PC-9 (cell line): ENCODE results near the gene OR2C1. TPM values are rescaled to one million over a fixed set of nuclear protein-coding genes. Genes with fewer than 3 reads are reported as not detected.

Experiments
- Bru-seq: library from RNA; stranded (reverse); fragments of 400-500 nt; gene quantifications from one replicate; lab custom pipeline; 2021; lab: Mats Ljungman, UMichigan
- BruChase-seq, 2 experiments: library from RNA; stranded (reverse); fragments of 400-500 nt; gene quantifications; one replicate each; lab custom pipeline; 2021; lab: Mats Ljungman, UMichigan
- BruUV-seq: library from RNA; stranded (reverse); fragments of 400-500 nt; replicated peaks from 2 replicates; lab custom pipeline; 2021; lab: Mats Ljungman, UMichigan
- CTCF ChIA-PET: fragments of 300-600 bp; sonication (Branson Sonifier 250); formaldehyde crosslinking; loops from one replicate; lab custom pipeline; 2022; ENCODE audit warnings: antibody characterized with exemption; lab: Charles Lee
- POLR2A ChIA-PET: fragments of 300-600 bp; sonication (Branson Sonifier 250); formaldehyde crosslinking; loops from one replicate; lab custom pipeline; 2022; ENCODE audit warnings: antibody characterized with exemption; ENCODE audit not compliant: unreplicated experiment; lab: Charles Lee
- DNase-seq, 2 experiments: peaks; one replicate each; pipeline versions ENCODE4 v3.0.0 to v3.0.0-alpha.2; 2015 to 2022; ENCODE audit warnings: mixed read lengths in 1 of 2
- H2AFZ ChIP-seq: fragments of 200-600 bp; sonication (generic); 2 replicates; pipeline ENCODE4 v1.8.1; 2017; ENCODE audit warnings: antibody characterized with exemption
- H3F3A ChIP-seq: fragments of 200-600 bp; sonication (generic); 2 replicates; pipeline ENCODE4 v1.8.1; 2017; ENCODE audit warnings: antibody characterized with exemption, mild to moderate bottlenecking, low read depth; ENCODE audit not compliant: insufficient read depth
- H3K27ac ChIP-seq: fragments of 200-600 bp; sonication (generic); 2 replicates; pipeline ENCODE4 v1.6.1; 2016; ENCODE audit warnings: mixed run types
- H3K27me3 ChIP-seq: fragments of 200-600 bp; sonication (generic); 2 replicates; pipeline ENCODE4 v1.6.1; 2016; ENCODE audit warnings: low read depth, mixed run types; ENCODE audit not compliant: insufficient read depth
- H3K36me3 ChIP-seq: fragments of 200-600 bp; sonication (generic); 2 replicates; pipeline ENCODE4 v1.6.1; 2016; ENCODE audit warnings: low read depth, mixed run types
- H3K4me1 ChIP-seq: fragments of 200-600 bp; sonication (generic); replicated peaks from 2 replicates; pipeline ENCODE4 v1.6.1; 2016; ENCODE audit warnings: mixed run types; ENCODE audit not compliant: insufficient read depth
- H3K4me2 ChIP-seq: fragments of 200-600 bp; sonication (generic); 2 replicates; pipeline ENCODE4 v1.6.1; 2017; ENCODE audit warnings: mixed run types
- H3K4me3 ChIP-seq: fragments of 200-600 bp; sonication (generic); 2 replicates; pipeline ENCODE4 v1.6.1; 2016; ENCODE audit warnings: mixed run types
- H3K79me2 ChIP-seq: fragments of 200-600 bp; sonication (generic); 2 replicates; pipeline ENCODE4 v1.6.1; 2017; ENCODE audit warnings: low read depth, mixed run types
- H3K9me2 ChIP-seq: fragments of 200-600 bp; sonication (generic); 2 replicates; pipeline ENCODE4 v1.8.1; 2017; ENCODE audit warnings: mild to moderate bottlenecking; ENCODE audit not compliant: insufficient read depth
- H3K9me3 ChIP-seq: fragments of 200-600 bp; sonication (generic); 2 replicates; pipeline ENCODE4 v1.8.1; 2016; ENCODE audit warnings: low read depth; ENCODE audit not compliant: insufficient read depth
- H4K20me1 ChIP-seq: fragments of 200-600 bp; sonication (generic); 2 replicates; pipeline ENCODE4 v1.8.1; 2017; ENCODE audit not compliant: insufficient read depth
- CTCF ChIP-seq: fragments of 200-600 bp; sonication (generic); conservative IDR thresholded peaks from 2 replicates; pipeline ENCODE4 v1.6.1; 2017; ENCODE audit warnings: mixed run types, antibody characterized with exemption, mild to moderate bottlenecking, moderate library complexity
- EZH2 ChIP-seq: fragments of 200-600 bp; sonication (generic); IDR thresholded peaks from 2 replicates; pipeline ENCODE4 v1.8.0; 2017; ENCODE audit warnings: antibody characterized with exemption, low read depth
- intact Hi-C: fragments of 100-400 bp; cut with micrococcal nuclease; formaldehyde crosslinking; loops from one replicate; pipeline ENCODE4 v1.10.0; 2022; ENCODE audit not compliant: unreplicated experiment
- long read RNA-seq: library from polyadenylated mRNA; stranded (forward); transcript quantifications from one replicate; pipeline ENCODE4 v2.0.0, GENCODE V29; 2022
- total RNA-seq: library from RNA; stranded (reverse); gene quantifications from 2 replicates; pipeline ENCODE4 v1.2.3, GENCODE V29; 2021

The OR2C1 gene
- total RNA-seq (not detected in 2 replicates), Bru-seq, nascent RNA (not detected), BruChase-seq, experiment 1, labeled RNA remaining after a 2-hour chase (not detected), BruChase-seq, experiment 2, labeled RNA remaining after a 6-hour chase (not detected)
- long read RNA-seq = 0 reads

DNA sequence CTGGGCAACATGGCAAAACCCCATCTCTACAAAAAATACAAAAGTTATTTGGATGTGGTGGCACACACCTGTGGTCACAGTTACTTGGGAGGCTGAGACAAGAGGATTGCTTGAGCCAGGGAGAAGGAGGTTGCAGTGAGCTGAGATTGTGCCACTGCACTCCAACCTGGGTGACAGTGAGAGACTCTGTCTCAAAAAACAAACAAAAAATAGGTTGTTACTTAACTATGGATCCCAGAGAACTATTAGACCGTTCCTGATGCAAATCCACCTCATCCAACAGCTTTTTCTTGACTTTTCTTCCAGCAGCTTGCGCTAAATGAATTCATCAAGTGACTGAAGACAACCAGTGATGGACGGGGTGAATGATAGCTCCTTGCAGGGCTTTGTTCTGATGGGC is at the start of gene OR2C1:
TSS of gene OR2C1 (plus strand) at position 301 of the 400 bp plus-strand sequence. CDS start at position 353, 52 bp downstream.
- no peaks in the 10 kb centered on the region; the same call in 1 of the 2 replicates for H3K9me2 ChIP-seq
- no peak within 1 kb of the TSS for H3K27ac ChIP-seq
- DNase-seq = no peak
- H3K4me1 ChIP-seq = no peaks in the 10 kb centered on the region
- H3K79me2 ChIP-seq = no peaks in the 10 kb centered on the region
- H4K20me1 ChIP-seq = no peaks in the 10 kb centered on the region
- ChIA-PET POLR2A (no interaction called here), CTCF (no interaction called here)
- peaks cover 82% of the 10 kb centered on the region for H3K27me3 ChIP-seq
- no peak for TF ChIP-seq EZH2
- no peak within 1 kb of the TSS for H3K4me3 ChIP-seq
- BruUV-seq = no TSS peak
- H2AFZ ChIP-seq = no peak within 1 kb of the TSS
- no peaks in the 10 kb centered on the region for H3F3A ChIP-seq
- intact Hi-C loops = no loop called here
- no peaks in the 10 kb centered on the region for H3K36me3 ChIP-seq
- no peaks in the 10 kb centered on the region for H3K9me3 ChIP-seq
- no peak within 1 kb of the TSS for H3K4me2 ChIP-seq

DNA sequence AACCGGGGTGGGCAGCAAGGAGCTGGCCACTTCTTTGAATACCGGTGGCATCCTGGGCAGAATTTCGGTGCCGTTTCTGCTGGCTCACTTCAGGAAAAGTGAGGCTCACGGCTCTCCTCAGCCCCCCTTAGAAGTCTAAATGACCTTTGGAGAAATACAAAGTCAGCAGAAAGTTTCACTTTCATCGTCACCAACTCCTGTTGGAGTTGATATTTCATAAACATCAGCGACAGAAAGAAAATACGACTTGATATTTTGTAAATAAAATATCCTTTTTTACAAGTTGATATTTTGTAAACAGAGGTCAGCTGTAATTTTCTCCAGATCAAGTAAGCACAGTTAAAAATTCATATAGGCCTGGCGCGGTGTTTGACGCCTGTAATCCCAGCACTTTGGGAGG is 49.6 kb upstream of the OR2C1 start:
- ChIA-PET CTCF (no interaction called here), POLR2A (no interaction called here)
- intact Hi-C loops = loop anchor here (5.0 kb wide), 1 partner anchor 96 kb away; the partner anchor contains the start of genes ZNF174 and ZSCAN32

GRCh38 chr16:3311496-3311895 is 44.2 kb upstream of the OR2C1 start:
- H3F3A ChIP-seq = 0 out of 2 replicates have a peak, but pooled peaks cover 6% of the 10 kb centered on the region
- H3K9me3 ChIP-seq = peaks cover 63% of the 10 kb centered on the region
- ChIA-PET POLR2A (no interaction called here), CTCF (interaction anchor here (0.7 kb wide), 1 partner anchor 8 kb away, joined by 8 read pairs; no protein-coding TSS in a partner anchor)
- no peaks in the 10 kb centered on the region for H3K4me1 ChIP-seq
- H3K79me2 ChIP-seq = peaks cover 12% of the 10 kb centered on the region; the same call in 1 of the 2 replicates
- no peak overlapping the region for H3K4me2 ChIP-seq
- no peaks in the 10 kb centered on the region for H3K27me3 ChIP-seq
- no peak overlapping the region for H2AFZ ChIP-seq
- BruUV-seq = no TSS peak
- no peak for DNase-seq
- no peaks in the 10 kb centered on the region for H4K20me1 ChIP-seq
- TF ChIP-seq CTCF (no peak), EZH2 (no peak)
- H3K36me3 ChIP-seq = peaks cover 60% of the 10 kb centered on the region
- H3K27ac ChIP-seq = no peak overlapping the region
- intact Hi-C loops = no loop called here
- no peak overlapping the region for H3K4me3 ChIP-seq
- H3K9me2 ChIP-seq = no peaks in the 10 kb centered on the region

More for the DNA sequence above, 49.6 kb upstream of the OR2C1 start:
- Histone ChIP-seq H3K4me2 (peak overlapping the region; percentile 89), H2AFZ (peak overlapping the region; percentile 89), H3K27ac (peak overlapping the region; percentile 73; the same call in 1 of the 2 replicates), H3F3A (peaks cover 33% of the 10 kb centered on the region), H3K79me2 (peaks cover 20% of the 10 kb centered on the region), H4K20me1 (no peaks in the 10 kb centered on the region), H3K27me3 (no peaks in the 10 kb centered on the region), H3K4me1 (peaks cover 6% of the 10 kb centered on the region; the same call in 1 of the 2 replicates), H3K4me3 (peak overlapping the region; percentile 94), H3K9me2 (no peaks in the 10 kb centered on the region), H3K36me3 (peaks cover 65% of the 10 kb centered on the region), H3K9me3 (peaks cover 72% of the 10 kb centered on the region)
- BruUV-seq = no TSS peak
- TF ChIP-seq EZH2 = no peak
- no peak for TF ChIP-seq CTCF
- DNase-seq = no peak
